ENCODE results near the gene RAPGEF6.
A peak's percentile ranks its signal among the peaks of the same experiment; 100 is the strongest.
"Not testable (repeated sequence)": the region's sequence is repeated elsewhere in the genome, so short reads cannot be mapped to it uniquely, and the experiment has no call there.

RAPGEF6 gene

GRCh38 chr5:131413605-131414559 lies 221.1 kb downstream of the RAPGEF6 start:
- no peak for DNase-seq

- no peak for DNase-seq
Observed at GRCh38 chr5:131406975-131407638, 227.9 kb downstream of the RAPGEF6 start.

DNA sequence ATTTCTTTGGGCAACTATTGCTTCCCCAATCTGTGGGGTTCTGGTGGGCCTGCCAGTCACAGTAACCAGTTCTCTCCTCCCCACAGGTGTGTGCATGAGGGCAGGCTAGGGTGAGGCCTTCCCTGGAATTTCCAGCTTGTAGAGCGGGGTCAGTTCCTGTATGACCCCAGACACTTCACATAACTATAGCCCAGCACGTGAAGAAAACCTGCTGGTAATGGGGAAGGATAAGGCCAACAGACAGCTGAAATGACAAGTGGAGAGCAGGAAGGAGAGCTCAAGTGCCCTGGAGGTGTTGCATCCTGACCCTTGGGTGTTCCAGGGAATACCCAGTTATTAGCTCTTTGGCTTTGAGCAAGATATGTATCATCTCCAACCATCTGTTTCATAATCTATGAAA lies 229.0 kb downstream of the RAPGEF6 start:
- no peak for DNase-seq

- DNase-seq = no peak
Observed at GRCh38 chr5:131405674-131406073, 229.4 kb downstream of the RAPGEF6 start.

DNA sequence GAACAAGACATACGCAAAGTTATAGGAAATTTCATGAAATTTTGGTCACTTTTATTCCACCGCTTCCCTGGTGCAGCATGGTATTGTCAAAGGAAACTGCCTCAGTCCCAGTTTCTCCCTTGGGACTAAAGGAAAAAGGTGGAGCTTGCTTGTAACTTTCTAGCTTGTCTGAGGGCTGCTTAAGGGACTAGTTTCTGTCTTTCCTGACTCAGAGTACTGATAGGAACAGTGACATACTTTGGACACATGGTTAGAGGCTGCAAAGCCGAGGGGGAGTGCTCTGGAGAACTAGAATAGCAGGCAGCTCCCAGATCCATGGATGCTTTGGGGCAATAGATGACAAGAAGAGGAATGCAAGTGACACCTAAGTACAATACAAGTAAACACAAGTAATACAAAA lies 234.4 kb downstream of the RAPGEF6 start:
- no peak for DNase-seq

GRCh38 chr5:131399007-131399406 lies 236.0 kb downstream of the RAPGEF6 start:
- not testable (repeated sequence) for DNase-seq

- no peak for DNase-seq
Observed at GRCh38 chr5:131396630-131397273, 238.3 kb downstream of the RAPGEF6 start.

- DNase-seq = no peak
Observed at GRCh38 chr5:131396015-131396414, 239.0 kb downstream of the RAPGEF6 start.

- DNase-seq = no peak
Observed at GRCh38 chr5:131394128-131394527, 240.9 kb downstream of the RAPGEF6 start.

DNA sequence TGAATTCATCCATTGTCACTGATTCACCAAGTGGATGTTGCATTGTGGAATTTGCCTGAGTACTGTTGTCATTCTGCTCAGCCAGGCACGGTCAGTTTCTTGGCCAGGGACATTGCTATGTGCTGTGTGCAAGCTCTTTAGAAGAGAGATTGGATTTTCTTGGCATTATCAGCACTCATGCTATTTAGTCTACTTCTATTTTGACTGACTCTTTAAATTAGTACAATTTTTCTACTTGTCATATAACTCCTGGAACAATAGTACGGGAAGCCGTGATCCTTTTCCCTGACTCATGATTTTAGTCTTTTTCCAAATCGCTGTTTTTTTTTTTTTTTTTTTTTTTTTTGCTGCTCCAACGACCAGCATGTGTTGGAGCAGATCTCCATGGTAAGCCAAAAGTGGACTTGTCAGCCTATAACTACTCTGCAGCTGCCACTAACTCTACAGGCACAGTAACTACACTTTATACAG lies 241.5 kb downstream of the RAPGEF6 start:
- DNase-seq = no peak

GRCh38 chr5:131392466-131393095 lies 242.4 kb downstream of the RAPGEF6 start:
- no peak for DNase-seq

DNA sequence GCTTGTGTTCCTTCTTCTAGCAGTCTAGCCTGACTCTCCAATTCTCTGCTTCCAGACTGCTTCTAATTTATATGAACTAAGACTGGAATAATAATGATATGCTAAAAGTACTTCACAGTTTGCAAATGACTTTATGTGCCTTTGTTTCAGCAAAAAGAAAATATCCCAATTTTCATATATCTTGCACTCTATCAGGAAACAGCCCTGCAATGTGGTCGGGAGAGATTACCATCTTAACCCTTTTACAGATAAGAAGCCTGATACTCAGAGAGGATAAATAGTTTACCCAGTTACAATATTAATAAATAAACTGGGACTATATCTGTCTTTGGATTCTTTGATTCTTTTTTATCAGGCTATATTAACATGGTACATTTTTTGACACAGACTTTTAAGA lies 245.2 kb downstream of the RAPGEF6 start:
- DNase-seq = no peak

DNA sequence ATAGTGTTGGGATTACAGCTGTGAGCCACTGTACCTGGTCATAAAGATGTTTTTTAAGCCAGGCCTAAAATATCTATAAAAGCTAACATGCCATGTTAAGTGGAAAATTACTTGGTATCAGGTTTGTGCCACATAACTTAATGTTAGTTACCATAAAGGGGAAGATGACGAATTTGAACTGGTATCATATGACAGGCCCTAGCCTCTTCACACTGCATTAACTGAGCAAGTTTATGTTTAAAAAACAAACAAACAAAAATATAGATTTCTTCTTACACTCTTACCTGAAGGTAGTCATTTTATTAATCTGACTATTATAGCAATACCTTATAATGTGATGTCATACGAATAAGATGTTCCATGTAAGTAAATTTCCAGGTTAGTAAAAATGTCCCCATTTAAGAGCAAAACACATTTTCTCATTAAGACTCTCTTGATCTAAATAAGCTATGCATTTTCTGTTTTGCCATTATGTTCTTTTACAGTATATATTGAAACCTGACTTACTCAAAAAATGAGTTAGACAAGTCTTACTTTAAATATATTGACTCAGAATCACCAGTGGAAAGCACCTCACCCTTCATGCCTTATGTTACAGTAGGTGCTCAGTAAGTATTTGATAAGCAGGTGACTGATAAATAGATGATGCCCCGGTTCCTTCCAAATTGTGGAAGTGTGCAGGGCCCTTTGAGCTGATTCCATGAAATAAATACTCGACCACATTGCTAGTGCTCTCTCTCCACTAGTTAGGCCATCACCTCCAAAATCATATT lies 245.7 kb downstream of the RAPGEF6 start:
- DNase-seq = no peak

- DNase-seq = no peak
Observed at GRCh38 chr5:131387255-131387654, 247.8 kb downstream of the RAPGEF6 start.

DNA sequence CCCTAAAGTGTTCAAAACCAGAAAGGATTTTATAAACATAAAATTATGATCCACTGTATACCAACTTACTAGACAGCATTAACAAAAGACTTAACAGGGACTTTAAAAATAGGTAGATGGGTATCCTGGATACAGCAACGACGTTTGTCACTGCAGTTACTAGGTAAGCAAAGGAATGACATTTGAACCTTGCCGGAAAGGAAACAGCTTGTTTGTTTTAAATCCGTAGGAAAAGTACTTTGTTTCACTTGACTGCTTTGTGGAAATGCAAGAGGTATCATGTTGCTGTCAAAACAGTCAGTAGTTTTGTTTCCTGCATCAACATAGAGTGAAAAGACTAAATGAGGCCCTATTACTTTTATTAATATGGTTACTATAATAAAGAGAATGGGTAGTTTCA lies 248.2 kb downstream of the RAPGEF6 start:
- DNase-seq = no peak

DNA sequence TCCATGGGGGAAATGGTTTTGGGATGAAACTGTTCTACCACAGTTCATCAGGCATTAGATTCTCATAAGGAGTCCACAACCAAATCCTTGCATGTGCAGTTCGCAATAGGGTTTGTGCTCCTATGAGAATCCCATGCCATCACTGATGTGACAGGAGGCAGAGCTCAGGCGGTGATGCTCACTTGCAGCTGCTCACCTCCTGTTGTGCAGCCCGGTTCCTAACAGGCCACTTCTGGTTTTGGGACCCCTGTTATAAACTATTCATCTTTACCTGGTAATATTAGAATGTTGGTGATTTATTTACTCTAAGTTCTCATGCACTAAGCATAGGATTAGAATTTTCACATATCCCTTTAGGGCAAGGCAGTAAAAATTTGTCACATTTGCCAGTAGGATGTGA lies 248.9 kb downstream of the RAPGEF6 start:
- no peak for DNase-seq

GRCh38 chr5:131384616-131385214 lies 250.3 kb downstream of the RAPGEF6 start:
- no peak for DNase-seq

- no peak for DNase-seq
Observed at GRCh38 chr5:131384173-131384572, 250.9 kb downstream of the RAPGEF6 start.

- DNase-seq = peak; percentile 4 to 14
Observed at GRCh38 chr5:131382407-131383395, 252.3 kb downstream of the RAPGEF6 start.

DNA sequence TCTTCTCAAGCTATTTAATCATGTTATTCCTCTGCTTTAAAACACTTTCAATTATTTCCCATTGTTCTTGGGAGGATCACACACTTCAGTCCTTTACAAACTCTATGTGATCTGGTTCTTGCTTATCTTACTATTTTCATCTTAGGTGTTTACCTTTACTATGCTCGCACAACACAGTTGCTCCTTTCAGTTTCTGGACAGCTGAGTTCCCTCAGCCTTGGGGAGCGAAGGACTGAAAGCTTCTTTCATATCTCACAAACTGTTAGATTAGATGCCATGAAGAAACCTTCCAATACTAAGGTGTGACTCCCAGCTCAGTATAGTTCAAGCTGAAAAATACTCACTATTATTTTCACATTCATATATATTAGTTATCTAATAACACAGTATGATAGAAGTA lies 253.3 kb downstream of the RAPGEF6 start:
- DNase-seq = no peak

DNA sequence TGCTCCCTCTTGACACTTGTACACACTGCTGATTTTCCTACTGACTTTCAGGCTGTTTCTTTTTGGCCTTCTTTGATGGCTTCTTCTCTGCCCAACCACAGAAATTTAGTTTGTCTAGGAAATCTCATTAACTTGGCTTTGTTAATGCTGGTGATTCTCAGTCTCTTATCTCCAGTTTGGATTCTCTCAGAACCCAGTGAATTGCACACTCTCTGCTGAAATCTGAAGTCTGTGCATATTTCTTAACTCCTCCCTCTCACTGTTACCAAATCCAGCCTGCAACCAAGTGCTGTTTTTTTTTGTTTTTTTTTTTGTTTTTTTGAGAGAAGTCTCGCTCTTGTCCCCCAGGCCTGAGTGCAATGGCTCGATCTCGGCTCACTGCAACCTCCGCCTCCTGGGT lies 254.0 kb downstream of the RAPGEF6 start:
- DNase-seq = no peak

Data from NCI-H187 (cell line).